GM12873 (cell line): Measurements from ENCODE around the gene KAT7.

Experiments
- CTCF ChIP-seq: IDR thresholded peaks from 2 replicates; pipeline ENCODE4 v1.5.1; 2012; ENCODE audit warnings: low read depth, mild to moderate bottlenecking, moderate library complexity, low read length, control low read depth; ENCODE audit not compliant: insufficient read depth; ENCODE audit errors: missing control alignments

Gene KAT7

GRCh38 chr17:49873466-49873865 is 85.0 kb downstream of the KAT7 start:
- no peak for TF ChIP-seq CTCF

DNA sequence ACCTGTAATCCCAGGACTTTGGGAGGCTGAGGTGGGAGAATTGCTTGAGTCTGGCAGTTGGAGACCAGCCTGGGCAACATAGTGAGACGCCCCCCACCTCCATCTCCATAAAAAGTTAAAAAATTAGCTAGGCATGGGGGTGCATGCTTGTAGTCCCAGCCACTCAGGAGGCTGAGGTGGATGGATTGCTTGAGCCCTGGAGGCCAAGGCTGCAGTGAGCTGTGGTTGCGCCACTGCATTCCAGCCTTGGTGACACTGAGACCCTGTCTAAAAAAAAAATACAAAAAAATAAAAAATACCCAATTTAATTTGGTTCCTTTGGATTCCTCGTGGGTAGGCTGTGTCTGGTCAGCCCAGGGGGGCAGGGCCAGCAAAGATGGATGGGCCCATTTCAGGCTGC is 85.4 kb downstream of the KAT7 start:
- TF ChIP-seq CTCF, result no peak

DNA sequence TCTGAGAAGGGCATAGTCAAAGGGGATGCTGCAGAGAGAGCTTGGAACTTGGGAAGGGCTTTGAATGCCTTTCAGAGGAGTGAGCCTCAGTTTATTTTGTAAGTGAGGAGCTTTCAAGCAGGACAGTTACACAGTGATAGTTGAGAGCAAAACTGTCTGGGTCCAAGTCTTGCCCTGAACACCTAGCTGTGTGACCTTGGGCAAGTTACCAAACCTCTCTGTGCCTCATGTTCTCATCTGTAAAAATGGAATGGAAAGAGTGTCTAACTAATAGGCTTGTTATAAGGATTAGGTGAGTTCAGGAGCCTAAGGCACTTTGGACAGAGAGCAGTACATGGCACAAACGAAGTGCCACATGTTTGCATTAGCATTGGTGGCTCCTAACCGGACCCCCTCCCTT is 86.4 kb downstream of the KAT7 start:
- TF ChIP-seq CTCF, result no peak

- TF ChIP-seq CTCF, result no peak
These were observed 87.2 kb downstream of the KAT7 start for GRCh38 chr17:49875685-49876084.

GRCh38 chr17:49878931-49879904 is 90.7 kb downstream of the KAT7 start:
- TF ChIP-seq CTCF, result no peak

GRCh38 chr17:49880291-49881053 is 92.0 kb downstream of the KAT7 start:
- peak; percentile 97 for TF ChIP-seq CTCF

DNA sequence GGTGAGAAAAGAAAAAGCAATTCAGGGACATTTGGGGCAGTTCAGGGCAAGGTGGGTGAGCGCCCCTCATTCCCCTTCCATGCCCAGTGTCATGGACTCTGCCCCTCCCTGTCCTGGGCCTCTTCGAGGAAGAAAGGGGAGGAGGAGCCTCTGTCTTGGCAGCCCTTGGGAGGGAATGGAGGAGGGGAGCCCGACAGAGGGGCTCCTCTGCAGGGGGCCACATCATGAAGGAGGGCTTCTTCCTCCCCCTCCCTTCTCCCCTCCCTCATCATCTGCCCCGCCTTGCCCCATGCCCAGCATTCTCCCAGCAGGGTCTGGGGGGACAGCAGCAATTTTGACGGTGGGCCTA is 92.5 kb downstream of the KAT7 start:
- TF ChIP-seq CTCF, result no peak
